NCI-H146 (cell line): Measurements from ENCODE around the gene SLC30A7.
"Not testable (repeated sequence)": the region's sequence is repeated elsewhere in the genome, so short reads cannot be mapped to it uniquely, and the experiment has no call there.

Source experiments
- DNase-seq: peaks from one replicate; lab custom pipeline; 2025; lab: John Stamatoyannopoulos, UW

SLC30A7 gene

DNA sequence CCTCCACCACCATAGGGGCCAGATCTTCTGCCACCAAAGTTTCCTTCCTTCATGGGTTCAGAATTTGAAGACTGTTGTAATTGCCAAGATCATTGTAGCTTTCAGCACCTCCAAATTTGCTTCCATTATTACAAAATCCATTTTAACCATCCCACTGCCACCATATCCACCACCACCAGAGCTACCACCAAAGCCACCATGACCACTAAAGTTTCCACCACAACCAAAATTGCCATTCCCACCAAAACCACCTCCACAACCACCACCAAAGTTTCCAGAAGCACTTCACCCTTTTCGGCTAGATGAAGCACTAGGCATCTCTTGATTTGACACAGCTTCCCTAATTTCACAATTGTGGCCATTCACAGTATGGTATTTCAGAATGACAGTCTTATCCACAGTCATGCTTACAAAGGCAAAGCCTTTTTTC, 45.2 kb downstream of the SLC30A7 start:
- DNase-seq = no peak

DNA sequence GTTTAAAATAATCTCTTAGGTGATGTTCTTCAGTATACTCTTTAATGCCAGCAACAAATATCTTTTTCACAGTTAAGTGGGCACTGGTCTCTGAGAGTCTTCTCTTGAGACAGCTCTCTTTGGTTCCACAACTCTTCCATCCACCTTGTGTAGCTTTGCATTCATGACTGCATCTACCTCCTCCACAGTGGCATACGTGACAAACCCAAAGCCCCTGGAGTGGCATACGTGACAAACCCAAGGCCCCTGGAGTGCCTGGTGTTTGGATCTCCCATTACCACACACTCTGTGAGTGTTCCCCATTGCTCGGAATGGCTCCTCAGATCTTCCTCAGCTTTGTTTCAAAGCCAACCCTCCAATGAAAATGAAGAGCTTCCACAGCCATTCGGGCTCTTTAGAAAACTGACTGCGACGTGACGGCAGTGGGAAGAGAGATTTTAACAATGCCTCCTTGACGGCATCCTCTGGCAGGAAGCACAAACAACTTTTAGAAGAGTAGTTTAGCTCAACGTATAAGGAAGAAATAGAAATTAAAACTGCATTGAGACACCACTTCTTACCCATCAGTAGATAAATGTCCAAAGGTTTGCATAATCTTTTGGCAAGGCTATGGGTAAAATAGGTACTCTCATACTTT, 45.8 kb downstream of the SLC30A7 start:
- DNase-seq = no peak

DNA sequence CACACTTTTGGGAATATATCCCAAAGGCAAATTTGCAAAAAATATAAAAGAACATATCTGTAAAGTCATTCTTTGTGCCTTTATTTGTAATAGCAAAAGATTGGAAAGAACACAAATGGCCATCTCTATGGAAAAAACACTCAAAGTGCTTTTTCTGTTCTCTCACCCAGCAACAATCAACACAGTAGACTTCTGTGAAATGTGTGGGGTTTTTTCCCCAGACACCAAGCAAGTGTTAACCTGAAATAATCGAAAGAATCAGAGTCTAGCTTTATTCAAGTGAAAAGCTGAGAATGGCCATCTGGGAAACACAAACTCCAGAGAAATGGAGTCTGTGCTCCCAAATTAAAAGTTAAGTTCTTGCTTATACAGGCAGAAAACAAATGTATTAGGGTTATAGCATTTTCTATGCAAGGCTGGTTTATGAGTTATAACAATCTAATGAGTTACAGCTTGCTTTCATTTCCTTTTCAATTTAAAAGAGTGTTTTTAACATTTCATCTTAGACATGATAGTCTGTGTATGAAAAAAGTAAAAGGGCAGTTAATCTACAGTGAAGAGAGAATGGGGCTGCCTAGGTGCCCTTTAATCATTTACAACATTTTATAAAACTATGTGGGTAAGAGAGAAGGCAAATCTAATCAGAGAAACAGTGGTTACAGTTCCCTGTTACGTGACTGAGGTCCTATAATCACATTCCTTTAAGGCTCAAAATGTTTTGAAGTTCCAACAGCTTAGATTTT, 46.6 kb downstream of the SLC30A7 start:
- no peak for DNase-seq

DNA sequence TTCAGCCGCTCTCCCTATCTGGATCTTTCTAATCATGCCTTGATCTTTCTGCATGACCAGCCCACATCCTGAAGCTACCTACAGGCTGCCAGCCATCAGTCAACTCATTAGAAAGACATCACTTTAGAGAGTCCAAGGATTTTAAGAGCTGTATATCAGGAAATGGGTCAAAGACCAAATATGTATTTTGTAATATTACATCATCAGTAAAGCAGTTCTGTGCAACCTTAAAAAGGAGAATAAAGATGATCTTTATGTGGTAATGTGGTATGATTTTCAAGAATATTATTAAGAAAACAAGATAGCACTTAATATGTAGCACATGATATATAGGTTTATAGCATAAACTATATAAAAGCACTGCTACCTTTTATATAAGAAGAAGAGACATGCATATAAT, 47.6 kb downstream of the SLC30A7 start:
- no peak for DNase-seq

DNA sequence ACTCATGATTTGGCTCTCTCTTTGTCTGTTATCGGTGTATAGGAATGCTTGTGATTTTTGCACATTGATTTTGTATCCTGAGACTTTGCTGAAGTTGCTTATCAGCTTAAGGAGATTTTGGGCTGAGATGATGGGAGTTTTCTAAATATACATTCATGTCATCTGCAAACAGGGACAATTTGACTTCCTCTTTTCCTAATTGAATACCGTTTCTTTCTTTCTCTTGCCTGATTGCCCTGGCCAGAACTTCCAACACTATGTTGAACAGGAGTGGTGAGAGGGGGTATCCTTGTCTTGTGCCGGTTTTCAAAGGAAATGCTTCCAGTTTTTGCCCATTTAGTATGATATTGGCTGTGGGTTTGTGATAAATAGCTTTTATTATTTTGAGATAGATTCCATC, 50.2 kb downstream of the SLC30A7 start:
- not testable (repeated sequence) for DNase-seq

DNA sequence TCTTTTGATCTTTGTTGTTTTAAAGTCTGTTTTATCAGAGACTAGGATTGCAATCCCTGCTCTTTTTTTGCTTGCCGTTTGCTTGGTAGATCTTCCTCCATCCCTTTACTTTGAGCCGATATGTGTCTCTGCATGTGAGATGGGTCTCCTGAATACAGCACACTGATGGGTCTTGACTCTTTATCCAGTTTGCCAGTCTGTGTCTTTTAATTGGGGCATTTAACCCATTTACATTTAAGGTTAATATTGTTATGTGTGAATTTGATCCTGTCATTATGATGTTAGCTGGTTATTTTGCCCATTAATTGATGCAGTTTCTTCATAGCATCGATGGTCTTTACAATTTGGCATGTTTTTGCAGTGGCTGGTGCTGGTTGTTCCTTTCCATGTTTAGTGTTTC, 51.9 kb downstream of the SLC30A7 start:
- not testable (repeated sequence) for DNase-seq

DNA sequence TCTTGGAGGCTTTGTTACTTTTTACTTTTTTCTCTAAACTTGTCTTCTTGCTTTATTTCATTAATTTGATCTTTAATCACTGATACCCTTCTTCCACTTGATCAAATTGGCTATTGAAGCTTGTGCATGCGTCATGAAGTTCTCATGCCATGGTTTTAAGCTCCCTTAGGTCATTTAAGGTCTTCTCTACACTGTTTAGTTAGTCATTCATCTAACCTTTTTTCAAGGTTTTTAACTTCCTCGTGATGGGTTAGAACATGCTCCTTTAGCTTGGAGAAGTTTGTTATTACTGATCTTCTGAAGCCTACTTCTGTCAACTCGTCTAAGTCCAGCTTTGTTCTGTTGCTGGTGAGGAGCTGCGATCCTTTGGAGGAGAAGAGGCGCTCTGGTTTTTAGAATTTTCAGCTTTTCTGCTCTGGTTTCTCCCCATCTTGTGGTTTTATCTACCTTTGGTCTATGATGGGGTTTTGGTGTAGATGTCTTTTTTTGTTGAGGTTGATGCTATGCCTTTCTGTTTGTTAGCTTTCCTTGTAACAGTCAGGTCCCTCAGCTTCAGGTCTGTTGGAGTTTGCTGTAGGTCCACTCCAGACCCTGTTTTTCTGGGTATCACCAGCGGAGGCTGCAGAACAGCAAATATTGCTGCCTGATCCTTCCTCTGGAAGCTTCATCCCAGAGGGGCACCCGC, 53.0 kb downstream of the SLC30A7 start:
- DNase-seq = not testable (repeated sequence)

DNA sequence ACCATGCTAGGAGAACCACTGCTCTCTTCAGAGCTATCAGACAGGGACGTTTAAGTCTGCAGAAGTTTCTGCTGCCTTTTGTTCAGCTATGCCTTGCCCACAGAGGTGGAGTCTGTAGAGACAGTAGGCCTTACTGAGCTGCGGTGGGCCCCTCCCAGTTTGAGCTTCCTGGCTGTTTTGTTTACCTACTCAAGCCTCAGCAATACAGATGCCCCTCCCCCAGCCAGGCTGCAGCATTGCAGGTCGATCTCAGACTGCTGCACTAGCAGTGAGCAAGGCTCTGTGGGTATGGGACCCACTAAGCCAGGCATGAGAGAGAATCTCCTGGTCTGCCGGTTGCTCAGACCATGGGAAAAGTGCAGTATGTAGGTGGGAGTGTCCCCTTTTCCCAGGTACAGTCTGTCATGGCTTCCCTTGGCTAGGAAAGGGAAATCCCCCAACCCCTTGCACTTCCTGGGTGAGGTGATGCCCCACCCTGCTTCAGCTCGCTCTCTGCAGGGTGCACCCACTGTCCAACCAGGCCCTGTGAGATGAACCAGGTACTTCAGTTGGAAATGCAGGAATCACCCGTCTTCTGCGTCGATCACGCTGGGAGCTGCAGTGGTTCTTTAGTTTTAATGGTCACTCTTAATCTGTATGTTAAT, 53.7 kb downstream of the SLC30A7 start:
- peak; percentile 63 for DNase-seq

DNA sequence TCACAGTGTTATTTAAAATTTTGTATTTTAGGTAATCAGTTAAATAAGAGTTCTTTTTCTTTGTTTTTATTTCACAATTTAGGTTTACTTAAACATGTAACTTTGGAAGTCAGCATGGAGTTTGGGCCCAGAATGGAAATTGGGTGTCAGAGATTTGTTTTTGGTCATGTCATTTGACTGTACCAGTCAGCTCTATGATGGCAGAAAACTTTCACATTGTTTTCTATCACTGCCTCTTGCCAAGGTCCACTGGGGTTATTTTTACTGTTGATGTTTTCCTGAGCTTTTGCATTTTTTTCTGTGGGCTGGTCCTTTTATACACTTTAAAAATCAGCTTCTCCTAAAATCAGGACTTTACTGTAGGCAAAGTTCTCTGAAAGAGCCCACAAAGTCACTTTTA, 54.4 kb downstream of the SLC30A7 start:
- DNase-seq = no peak

DNA sequence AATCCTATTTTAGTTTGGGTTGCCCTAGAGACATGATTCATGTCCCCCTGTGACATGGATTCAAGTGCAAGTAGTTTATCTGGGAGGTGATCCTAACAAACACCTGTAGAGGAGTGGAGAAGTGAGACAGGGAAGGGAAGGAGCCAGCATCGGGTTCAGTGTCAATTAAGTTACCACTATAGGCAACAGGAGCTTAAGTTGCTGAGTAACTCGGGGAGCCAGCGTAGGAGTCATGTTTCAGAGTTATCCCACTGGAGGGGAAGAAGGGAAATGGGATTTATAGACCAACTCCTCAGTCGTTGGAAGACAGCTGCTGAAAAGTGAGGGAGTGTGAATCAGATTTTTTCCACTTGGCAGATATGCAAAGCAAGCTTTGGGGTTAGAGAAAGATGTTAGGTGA, 54.9 kb downstream of the SLC30A7 start:
- no peak for DNase-seq

DNA sequence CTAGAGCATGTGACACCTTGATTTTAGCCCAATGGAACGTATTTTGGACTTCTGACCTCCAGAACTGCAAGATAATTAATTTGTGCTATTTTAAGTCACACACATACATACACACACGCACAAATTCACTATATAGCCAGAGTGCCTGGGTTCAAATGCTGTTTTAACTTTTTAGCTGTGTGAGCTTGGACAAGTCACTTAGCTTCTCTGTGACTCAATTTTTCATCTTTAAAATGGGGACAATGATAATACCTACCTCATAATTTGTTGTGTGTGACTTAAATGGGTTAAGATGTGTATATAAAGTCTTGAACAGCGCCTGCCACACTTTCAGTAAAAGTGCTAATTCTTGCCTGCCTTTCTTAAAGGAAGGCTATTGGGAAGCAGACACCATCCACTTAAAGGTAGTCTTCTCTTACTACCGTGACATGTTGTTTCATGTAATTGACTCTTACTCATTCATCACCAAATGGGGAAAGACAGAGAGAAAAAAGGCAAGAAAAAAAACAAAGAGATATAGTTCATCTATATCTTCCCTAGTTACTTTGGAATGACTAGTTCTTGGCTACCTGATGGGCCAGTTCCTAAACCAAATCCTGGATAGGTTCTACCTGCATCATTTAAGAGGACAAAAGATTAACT, 56.3 kb downstream of the SLC30A7 start:
- no peak for DNase-seq

DNA sequence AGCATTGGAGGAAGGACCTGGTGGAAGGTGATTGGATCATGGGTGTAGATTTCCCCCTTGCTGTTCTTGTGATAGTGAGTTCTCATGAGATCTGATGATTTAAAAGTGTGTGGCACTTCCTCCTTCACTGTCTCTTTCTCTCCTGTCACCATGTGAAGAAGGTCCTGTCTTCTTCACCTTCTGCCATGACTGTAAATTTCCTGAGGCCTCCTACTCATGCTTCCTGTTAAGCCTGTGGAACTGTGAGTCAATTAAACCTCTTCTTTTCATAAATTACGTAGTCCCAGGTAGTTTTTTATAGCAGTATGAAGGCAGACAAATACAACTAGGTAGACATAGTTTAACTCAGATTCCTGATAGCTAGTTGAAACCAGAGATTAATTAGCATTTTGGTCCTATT, 57.1 kb downstream of the SLC30A7 start:
- not testable (repeated sequence) for DNase-seq

DNA sequence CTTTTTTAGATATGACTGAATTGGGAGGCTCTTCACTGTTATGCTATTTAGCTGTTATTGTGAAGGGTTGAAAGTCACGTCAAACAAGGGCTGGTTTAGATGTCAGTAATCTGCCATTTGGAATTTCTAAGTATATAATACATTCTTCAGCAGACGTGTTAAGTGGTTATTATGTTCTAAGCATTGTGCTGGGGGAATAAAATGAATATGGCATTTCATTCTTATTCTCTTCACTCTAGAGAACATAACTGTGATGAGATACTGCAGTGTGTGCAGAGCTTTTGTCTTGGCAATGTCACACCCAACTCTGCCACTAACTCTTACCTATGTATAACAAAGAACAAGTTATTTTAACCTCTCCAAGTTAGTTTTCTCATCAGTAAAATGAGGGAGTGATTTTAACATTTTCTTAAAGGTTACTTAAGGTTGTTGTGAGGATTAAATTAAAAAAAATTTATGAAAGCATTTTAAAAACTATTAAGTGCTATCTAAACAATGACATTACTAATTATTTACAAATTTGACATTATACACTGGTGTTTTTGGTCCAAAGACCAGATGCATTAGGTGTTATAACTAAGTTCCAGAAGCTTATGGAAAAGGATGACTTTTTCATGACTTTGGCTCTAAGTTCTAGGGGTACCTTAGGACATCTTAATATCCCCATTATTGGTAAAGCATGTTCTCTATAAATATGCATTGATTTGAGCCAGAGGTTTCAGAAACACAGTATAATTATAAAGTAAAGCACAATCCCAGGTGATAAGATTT, 58.3 kb downstream of the SLC30A7 start:
- no peak for DNase-seq

DNA sequence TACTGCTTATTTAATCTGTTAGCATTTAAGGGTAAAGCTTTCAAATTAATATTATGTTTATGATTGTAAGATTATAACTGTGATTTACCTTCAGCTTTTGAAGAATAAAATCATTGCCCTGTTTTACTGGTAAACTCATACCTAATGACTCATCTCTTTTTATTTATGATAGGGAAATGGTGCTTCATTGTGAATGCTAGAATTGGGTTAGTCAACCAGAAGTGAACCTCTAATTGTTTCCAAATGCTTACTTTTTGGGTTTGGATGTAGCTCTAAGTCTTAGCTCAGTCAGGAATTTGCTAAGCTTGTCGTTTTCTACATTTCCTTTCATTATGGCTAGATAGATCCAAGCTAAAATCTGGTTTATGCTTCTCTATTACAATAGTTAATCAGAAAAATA, 59.4 kb downstream of the SLC30A7 start:
- DNase-seq = no peak

DNA sequence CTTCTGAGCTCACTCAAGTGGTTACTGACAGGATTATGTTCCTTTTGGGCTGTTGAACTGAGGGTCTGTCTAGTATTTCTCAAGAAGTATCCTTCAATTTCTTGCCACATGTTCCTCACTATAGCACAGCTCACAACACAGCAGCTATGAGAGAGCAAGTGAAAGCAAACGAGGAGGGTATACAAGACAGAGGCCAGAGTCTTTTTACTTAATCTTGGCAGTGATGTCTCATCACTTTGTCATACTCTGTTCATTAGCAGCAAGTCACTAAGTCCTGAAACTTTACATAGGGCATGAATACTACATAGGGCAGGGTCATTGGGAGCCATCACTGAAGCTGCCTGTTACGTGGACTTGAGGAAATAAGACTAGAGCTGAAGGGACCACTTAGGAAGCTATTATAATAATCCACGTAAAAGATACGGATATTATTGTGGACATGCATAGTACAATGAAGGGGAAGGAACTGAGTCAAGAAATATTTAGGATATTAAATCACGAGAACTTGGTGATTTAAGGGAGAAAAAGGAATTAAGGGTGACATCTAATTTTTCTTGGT, 63.7 kb downstream of the SLC30A7 start:
- no peak for DNase-seq

DNA sequence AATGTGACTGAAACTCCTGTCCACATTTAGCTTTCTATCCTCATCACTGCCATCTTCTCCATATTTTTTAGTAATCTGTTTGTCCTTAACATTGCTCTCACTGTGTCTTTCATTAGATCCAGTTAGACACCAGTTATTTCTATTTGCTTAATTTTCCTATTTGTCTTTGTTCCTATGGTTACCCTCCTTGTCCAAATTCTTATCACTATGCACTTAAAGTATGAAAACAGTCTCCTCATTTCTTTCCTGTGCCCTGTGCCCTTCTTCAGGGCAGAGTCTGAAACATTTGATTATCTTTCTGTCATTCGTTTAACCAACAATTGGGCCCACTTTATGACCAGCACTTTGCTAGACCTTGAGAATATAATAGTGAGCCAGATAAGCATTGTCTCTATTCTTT, 64.2 kb downstream of the SLC30A7 start:
- no peak for DNase-seq

DNA sequence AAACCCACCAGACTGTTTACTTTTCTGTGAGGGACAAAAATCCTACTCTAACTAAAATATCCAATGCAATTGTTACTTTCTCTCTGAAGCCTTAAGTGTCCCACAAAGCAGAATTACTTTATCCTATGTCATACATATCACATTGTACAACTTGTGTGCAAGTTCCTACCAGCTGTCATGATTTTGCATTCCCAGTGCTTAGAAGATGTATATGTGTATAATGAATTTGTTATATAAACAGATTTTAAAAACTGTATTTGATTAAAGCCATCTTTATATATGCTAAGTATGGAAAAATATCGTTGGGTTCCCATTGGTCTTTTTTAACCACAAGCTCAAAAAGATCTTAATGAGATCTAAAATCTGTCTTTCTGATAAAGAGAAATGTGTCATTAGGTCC, 72.7 kb downstream of the SLC30A7 start:
- DNase-seq = no peak

DNA sequence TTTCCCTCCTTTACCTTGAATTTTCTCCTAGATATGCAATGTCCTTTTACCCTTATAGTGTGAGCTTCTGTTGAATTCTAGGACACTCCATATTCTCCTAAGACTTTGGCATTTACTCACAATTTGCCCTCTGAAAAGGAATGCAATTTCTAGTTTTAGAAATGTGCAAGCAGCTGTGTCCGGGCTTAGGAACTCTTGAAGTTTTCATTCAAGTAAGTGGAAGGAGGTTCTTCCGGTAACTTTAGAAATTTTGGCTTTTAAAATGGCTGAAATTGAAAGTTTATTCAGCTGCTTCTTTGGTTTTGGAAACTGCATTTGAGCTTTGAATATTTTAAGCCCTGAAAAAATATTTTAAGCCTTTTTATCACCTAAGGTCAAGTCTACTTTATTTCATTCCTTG, 73.4 kb downstream of the SLC30A7 start:
- no peak for DNase-seq

DNA sequence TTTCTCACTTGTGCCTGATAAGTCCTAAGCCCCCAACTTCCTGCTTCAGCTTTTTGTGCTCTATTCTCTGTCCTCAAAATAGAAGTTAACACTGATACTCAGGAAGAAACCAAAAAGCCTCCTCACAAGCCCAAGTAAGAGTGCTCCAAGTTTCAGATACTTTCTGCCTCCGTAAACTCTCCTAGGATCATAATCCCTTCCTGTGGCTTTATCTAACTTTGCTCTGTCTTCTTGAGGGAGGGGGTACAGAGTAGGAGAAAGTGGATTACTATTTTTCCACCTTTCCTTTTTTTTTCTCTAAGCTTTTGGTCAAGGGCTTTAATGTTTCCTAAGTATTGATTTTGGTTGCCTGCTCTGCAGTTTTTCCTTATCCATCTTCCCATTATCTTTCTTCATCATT, 75.1 kb downstream of the SLC30A7 start:
- no peak for DNase-seq

DNA sequence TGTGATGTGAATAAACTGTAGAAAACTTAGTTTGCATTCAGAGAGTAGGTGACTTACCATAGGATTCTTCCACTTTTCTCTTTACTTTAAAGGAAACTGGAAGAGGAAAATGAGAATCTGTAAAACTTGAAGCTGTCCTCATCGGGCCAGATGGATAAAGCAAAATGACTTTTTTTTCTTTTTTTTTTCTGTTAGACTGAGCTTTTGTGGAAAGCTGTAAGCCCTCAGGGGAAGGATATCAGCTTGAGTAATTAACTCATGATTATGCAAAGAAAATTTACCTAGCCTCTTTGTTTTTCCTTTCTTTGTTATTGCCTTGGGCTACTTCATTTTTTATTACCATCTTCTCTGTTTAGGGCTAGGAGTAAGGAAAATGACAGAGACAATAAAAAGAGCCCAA, 76.3 kb downstream of the SLC30A7 start:
- DNase-seq = peak; percentile 56

DNA sequence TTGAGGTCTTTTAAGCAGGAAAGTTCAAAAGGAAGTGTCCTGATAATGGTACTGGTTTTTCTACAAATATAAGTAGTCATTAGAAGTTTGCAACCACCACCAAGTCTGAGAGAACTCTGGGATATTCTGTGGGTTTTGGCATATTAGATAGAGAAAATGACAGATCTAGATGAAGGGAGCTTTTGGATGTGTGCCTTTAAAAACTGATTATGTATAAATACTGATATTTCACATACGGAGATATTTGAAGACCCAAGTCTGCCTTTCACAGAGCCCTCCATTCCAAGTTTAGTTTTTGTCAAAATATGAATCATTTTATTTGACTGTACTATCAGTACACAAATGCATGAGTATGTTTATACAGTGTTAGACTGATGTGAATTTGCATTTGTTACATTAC, 81.0 kb downstream of the SLC30A7 start:
- no peak for DNase-seq
